ENCODE data around the gene NR1H2. TPM values are rescaled to one million over a fixed set of nuclear protein-coding genes. Genes with fewer than 3 reads are reported as not detected.
A peak's percentile ranks its signal among the peaks of the same experiment; 100 is the strongest.

Gene NR1H2
- total RNA-seq, 1 donor: 59.7 TPM

- no peak for DNase-seq (ENCODE audit: low read depth)
- H3K4me3 ChIP-seq (ENCODE audit: low read depth, low read length): no peak overlapping the region
Observed at GRCh38 chr19:50330365-50331078, 45.7 kb upstream of the NR1H2 start.

DNA sequence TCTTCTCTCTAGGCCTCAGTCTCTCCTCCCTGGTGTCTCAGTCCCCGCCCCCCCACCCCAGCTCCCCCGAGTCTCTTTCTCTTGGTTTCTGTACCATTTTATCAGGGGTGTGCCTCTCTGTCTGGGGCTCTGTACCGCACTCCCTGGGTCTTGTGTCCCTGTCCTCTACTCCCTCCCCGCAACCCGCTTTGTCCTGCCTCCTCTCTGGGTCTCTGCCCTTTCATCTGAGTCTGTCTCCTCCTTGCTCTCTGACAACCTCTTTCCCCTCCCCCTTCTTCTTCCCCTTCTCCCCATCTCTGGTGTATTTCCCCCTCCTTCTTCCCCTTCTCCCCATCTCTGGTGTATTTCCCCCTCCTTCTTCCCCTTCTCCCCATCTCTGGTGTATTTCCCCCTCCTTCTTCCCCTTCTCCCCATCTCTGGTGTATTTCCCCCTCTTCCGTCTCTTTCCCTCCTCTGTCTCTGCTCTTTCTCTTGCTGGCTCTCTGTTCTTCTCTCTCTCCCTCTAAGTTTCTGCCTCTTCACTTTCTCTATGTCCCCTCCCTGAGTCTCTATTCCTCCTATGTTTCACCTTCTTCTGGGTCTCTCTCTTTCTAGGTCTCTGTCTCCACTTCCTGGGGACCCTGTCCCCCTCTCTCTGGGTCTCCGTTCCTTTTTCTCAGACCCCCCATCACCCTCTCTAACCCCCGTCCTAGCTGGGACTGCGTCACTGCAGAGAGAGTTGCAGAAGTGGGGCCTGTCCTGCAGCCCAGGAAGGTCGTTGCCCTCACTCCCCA is 44.9 kb upstream of the NR1H2 start:
- TF ChIP-seq, protein P1, sequence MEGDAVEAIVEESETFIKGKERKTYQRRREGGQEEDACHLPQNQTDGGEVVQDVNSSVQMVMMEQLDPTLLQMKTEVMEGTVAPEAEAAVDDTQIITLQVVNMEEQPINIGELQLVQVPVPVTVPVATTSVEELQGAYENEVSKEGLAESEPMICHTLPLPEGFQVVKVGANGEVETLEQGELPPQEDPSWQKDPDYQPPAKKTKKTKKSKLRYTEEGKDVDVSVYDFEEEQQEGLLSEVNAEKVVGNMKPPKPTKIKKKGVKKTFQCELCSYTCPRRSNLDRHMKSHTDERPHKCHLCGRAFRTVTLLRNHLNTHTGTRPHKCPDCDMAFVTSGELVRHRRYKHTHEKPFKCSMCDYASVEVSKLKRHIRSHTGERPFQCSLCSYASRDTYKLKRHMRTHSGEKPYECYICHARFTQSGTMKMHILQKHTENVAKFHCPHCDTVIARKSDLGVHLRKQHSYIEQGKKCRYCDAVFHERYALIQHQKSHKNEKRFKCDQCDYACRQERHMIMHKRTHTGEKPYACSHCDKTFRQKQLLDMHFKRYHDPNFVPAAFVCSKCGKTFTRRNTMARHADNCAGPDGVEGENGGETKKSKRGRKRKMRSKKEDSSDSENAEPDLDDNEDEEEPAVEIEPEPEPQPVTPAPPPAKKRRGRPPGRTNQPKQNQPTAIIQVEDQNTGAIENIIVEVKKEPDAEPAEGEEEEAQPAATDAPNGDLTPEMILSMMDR (IDR thresholded peaks at IDR 0.05; ENCODE audit: insufficient read depth, low read length): no peak
- H3K4me3 ChIP-seq (ENCODE audit: low read depth, low read length): no peak overlapping the region
- no peak for DNase-seq (ENCODE audit: low read depth)

More at GRCh38 chr19:50330365-50331078, 45.7 kb upstream of the NR1H2 start:
- TF ChIP-seq, protein P1 (IDR thresholded peaks at IDR 0.05; ENCODE audit: insufficient read depth, low read length): no peak

GRCh38 chr19:50331994-50332243 is 44.3 kb upstream of the NR1H2 start:
- no peak for DNase-seq (ENCODE audit: low read depth)
- TF ChIP-seq, protein P1 (IDR thresholded peaks at IDR 0.05; ENCODE audit: insufficient read depth, low read length): no peak
- H3K4me3 ChIP-seq (ENCODE audit: low read depth, low read length): no peak overlapping the region

GRCh38 chr19:50332244-50333038 is 43.8 kb upstream of the NR1H2 start:
- TF ChIP-seq, protein P1 (IDR thresholded peaks at IDR 0.05; ENCODE audit: insufficient read depth, low read length): no peak
- no peak overlapping the region for H3K4me3 ChIP-seq (ENCODE audit: low read depth, low read length)
- no peak for DNase-seq (ENCODE audit: low read depth)

GRCh38 chr19:50333235-50333736 is 43.0 kb upstream of the NR1H2 start:
- DNase-seq (ENCODE audit: low read depth): peak; percentile 72
- TF ChIP-seq, protein P1 (IDR thresholded peaks at IDR 0.05; ENCODE audit: insufficient read depth, low read length): no peak
- H3K4me3 ChIP-seq (ENCODE audit: low read depth, low read length): peak overlapping the region; percentile 60

GRCh38 chr19:50333737-50334617 is 42.3 kb upstream of the NR1H2 start:
- DNase-seq (ENCODE audit: low read depth): no peak
- peak overlapping the region; percentile 60 for H3K4me3 ChIP-seq (ENCODE audit: low read depth, low read length)
- TF ChIP-seq, protein P1 (IDR thresholded peaks at IDR 0.05; ENCODE audit: insufficient read depth, low read length): no peak

Measured in fibroblast of the aortic adventitia (primary cell).